NCI-H1694 treated with DMSO at 0.1 percent for 48 hours (cell line): Measurements from ENCODE around the gene HEPN1.

Experiments used
- DNase-seq: peaks from one replicate; lab custom pipeline; 2025; lab: John Stamatoyannopoulos, UW

Gene HEPN1

GRCh38 chr11:124899383-124900145 is 19.5 kb upstream of the HEPN1 start:
- DNase-seq: no peak

GRCh38 chr11:124900464-124900863 is 18.6 kb upstream of the HEPN1 start:
- DNase-seq: no peak

GRCh38 chr11:124902616-124903015 is 16.4 kb upstream of the HEPN1 start:
- no peak for DNase-seq

- no peak for DNase-seq
Measured at GRCh38 chr11:124915541-124916369, 3.3 kb upstream of the HEPN1 start.

- DNase-seq: no peak
Measured at GRCh38 chr11:124916370-124916710, 2.7 kb upstream of the HEPN1 start.

DNA sequence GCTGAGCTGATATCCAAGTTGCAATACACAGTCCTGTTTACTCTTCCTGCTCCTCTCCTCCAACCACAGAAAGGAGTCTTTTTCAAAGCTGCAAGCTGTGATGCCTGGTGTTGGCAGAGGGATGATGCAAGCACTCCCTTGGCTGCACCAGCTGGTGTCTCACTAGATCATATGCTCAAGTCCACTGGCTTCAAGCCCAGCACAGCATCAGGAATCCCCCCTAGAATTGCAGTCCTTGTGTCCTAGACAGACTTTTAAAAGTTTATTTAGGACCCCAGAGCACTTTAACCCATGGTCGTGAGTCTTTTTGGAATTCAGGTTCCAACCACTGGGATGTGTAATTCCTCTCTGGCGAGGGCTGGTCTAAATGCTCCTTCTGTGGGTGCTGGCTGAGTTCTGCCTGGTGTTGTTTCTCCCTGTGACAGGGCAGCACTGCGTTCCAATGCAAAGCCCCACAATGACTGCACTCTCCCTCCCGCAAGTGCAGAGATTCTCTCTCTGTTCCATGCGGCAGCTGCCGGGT is 1.9 kb upstream of the HEPN1 start:
- peak; percentile 42 for DNase-seq

GRCh38 chr11:124919898-124920297 is 848 bp downstream of the HEPN1 start:
- no peak for DNase-seq

- DNase-seq: no peak
Measured at GRCh38 chr11:124920356-124920755, 1.3 kb downstream of the HEPN1 start.

DNA sequence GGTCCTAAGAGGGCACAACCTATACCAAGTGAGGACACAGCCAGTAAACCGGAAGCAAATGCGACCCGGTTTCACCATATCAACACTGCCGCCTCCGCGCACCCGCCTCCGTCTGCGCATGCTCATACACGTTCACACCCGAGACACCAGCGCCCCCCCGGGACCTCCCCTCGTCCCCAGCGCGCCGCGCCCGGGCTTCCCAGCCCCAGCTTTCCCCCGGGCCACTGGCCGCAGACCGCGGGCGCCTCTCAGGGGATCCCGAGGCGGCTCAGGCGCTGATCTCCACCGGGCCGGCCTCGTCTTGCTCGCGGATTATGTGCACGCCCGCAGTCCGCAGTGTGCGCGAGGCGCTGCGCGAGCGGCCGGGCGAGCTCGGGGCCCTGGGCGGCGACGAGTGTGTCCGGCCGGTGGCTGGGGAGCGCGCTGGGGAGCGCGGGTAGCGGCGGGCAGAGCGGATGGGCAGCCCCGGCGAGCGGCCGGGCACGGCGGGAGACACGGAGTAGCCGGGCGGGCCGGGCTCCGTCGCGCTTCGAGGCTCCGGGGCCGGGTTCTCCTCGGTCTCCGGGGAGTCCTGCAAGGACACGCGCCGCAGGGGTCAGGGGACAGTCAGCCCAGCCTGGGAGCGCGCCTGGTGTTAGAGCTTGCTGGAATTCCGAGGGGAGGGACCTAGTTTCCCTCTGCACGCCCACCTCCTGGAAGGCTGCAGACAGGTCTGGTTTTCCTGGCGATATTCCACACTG is 2.0 kb downstream of the HEPN1 start:
- no peak for DNase-seq

DNA sequence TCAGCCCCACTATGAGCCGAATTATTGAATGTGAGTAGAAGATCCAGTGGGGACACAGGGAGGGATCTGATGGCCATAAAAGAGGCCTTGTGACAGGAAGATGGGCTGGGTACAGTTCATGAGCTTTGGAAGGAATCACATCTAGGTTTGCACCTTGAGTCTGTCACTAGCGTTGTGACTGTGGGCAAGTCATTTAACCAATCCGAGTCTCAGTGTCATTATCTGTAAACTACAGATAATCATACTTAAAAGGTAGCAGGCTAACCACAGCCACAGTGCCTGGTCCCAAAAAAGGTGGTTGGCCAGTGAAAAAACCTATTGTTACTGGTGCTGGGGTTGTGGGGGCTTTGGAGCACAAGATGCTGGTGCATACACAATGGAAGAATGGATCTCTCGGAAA is 3.8 kb downstream of the HEPN1 start:
- DNase-seq: no peak

- DNase-seq: no peak
Measured at GRCh38 chr11:124923296-124923695, 4.2 kb downstream of the HEPN1 start.

GRCh38 chr11:124928942-124929665 is 10.1 kb downstream of the HEPN1 start:
- DNase-seq: no peak

DNA sequence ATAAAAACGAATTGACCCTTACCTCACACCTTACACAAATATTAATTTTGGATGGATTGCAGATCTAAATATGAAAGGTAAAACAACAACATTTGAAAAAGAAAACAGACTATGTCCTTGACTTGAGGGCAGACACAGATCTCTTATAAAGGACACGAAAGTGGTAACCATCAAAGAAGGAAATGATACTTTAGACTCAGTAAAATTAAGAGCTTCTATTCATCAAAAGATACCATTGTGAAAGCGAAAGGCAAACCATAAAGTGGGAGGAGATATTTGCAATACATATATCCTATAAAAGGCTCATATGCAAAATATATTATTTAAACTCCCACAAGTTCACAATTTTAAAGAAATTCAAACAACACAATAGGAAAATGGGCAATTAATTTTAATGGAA is 11.7 kb downstream of the HEPN1 start:
- DNase-seq: no peak

DNA sequence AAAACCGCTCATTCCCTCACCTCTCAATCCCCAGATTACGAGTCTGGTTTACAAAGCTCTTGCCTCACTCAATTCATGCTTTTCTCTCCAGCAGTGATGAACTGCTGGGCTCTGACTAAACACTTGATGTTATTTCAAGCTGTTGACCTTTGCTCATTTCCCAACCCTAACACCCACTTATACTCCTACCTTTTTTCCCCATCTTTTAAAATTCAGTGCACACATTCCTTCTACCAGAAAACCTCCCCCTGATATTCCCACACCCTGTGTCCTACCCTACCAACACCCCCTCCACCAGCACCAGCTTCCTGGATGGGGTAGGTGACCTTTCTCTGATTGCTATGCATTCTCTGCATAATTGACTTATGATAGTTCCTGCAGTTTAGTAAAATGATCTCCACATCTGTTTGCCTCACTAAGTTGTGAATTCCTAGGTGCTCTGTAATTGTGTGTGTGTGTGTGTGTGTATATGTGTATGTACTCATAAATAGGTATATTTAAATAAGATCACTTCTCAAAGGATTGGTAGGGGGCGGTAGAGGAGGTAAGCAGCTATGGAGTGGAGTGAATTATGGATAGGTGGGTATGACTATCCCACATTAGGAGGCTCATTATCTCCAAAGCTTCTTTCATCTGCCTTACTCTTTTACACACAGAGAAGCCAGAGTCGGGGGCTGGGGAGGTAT is 16.0 kb downstream of the HEPN1 start:
- no peak for DNase-seq

GRCh38 chr11:124935548-124936514 is 16.8 kb downstream of the HEPN1 start, which contains the start of gene HEPACAM:
Gene HEPACAM (minus strand): TSS chr11:124936047. CDS start chr11:124936006, 41 bp downstream.
- DNase-seq: no peak

- DNase-seq: no peak
Measured at GRCh38 chr11:124937336-124937935, 18.4 kb downstream of the HEPN1 start.

DNA sequence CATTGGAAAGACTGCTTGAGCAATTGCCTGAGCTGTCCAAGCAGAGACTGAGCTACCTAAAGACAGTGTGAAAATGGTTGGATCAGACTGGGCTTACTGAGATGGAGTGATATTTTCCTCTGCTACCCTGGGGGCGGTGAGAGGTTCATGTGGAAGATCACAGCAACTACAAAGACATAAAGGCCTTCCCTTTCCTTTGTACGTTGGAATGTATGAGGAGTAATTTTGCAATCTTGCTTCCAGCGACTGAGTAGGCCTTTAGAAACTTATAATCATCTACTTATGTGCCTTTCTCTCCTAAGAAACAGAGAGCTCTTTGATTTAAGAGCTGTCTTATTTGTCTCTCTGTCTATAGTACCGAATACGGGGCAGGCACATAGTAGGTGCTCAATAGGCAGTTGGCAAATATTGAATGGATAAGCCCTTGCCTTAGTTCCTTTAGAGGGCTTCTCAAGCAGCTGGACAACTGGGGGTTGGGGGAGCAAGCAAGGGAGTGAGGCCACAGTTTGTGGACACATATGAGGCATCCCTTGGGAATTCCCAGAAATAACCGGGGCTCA is 19.2 kb downstream of the HEPN1 start:
- no peak for DNase-seq

DNA sequence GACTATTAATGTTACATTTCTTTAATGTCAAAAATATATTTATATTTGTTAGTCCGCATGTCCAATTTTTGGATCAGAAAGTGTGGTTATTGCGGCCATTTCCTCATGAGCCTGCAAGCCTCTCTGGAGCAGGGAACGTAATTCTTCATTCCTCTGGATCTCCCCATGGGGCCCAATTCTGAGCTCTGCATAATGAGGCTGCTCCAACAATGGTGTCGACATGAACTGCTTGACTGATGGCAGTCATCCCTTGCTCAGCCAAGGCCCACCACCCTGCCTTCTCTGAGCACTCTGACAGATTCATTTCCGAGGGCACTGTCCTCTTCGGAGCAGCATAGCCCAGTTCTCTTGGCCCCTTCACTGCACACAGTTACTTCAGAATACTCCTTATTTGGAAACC is 19.9 kb downstream of the HEPN1 start:
- no peak for DNase-seq

DNA sequence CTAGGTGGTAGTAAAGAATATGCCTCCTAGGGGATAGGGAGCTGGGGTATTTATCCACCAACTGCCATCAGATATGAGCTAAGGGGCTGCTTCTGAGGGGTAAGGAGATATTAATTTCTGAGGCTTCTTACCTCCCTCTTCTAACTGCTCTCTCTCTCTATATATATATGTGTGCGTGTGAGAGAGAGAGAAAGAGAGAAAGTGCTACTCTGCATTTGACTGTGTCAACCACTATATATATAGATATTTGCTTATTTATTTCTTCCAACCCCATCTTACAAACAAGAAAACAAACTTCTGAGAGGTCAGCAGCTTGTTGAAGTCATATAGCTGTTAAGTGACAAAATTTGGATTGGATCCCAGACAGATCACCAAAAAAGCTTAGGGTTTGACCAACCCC is 22.7 kb downstream of the HEPN1 start:
- DNase-seq: no peak
